Endodermal cell (in vitro differentiated cells): ENCODE data around the gene AQP7. TPM values are rescaled to one million over a fixed set of nuclear protein-coding genes. Genes with fewer than 3 reads are reported as not detected.
A peak's percentile ranks its signal among the peaks of the same experiment; 100 is the strongest.

Experiments
- DNase-seq: peaks from one replicate; pipeline ENCODE4 v3.0.0-alpha.2; 2017
- H3K27ac ChIP-seq: 2 replicates; pipeline ENCODE4 v1.5.1; 2013; ENCODE audit warnings: mild to moderate bottlenecking, low read depth, low read length, moderate library complexity
- H3K27me3 ChIP-seq: 2 replicates; pipeline ENCODE4 v1.6.1; 2013; ENCODE audit warnings: mild to moderate bottlenecking, low read length, moderate library complexity; ENCODE audit not compliant: insufficient read depth, control insufficient read depth, poor library complexity, severe bottlenecking
- H3K36me3 ChIP-seq: 2 replicates; pipeline ENCODE4 v1.7.0; 2013; ENCODE audit warnings: mild to moderate bottlenecking, low read length, moderate library complexity; ENCODE audit not compliant: control insufficient read depth, insufficient read depth
- H3K4me1 ChIP-seq: one replicate; pipeline ENCODE4 v1.7.0; 2013; ENCODE audit warnings: low read length; ENCODE audit not compliant: control insufficient read depth, insufficient read depth
- H3K4me3 ChIP-seq: 2 replicates; pipeline ENCODE4 v1.5.1; 2013; ENCODE audit warnings: mild to moderate bottlenecking, low read length, moderate library complexity
- H3K9ac ChIP-seq: 2 replicates; pipeline ENCODE4 v1.6.1; 2013; ENCODE audit warnings: mild to moderate bottlenecking, low read length, moderate library complexity; ENCODE audit not compliant: poor library complexity, severe bottlenecking; ENCODE audit errors: extremely low read depth
- H3K9me3 ChIP-seq: 2 replicates; pipeline ENCODE4 v1.6.1; 2013; ENCODE audit warnings: mild to moderate bottlenecking, low read length, moderate library complexity; ENCODE audit not compliant: control insufficient read depth
- H3K27ac Mint-ChIP-seq: 2 replicates; pipeline ENCODE4 v1.8.0; 2020; ENCODE audit warnings: mixed read lengths
- H3K27me3 Mint-ChIP-seq: 2 replicates; pipeline ENCODE4 v1.8.0; 2021; ENCODE audit warnings: mild to moderate bottlenecking, mixed read lengths; ENCODE audit not compliant: insufficient read depth
- H3K36me3 Mint-ChIP-seq: 2 replicates; pipeline ENCODE4 v1.8.0; 2020; ENCODE audit warnings: low read depth, mixed read lengths
- H3K4me1 Mint-ChIP-seq: 2 replicates; pipeline ENCODE4 v1.8.0; 2020; ENCODE audit warnings: mixed read lengths
- H3K4me3 Mint-ChIP-seq: 2 replicates; pipeline ENCODE4 v1.8.0; 2020; ENCODE audit warnings: mild to moderate bottlenecking, moderate library complexity, mixed read lengths
- H3K9me3 Mint-ChIP-seq: 2 replicates; pipeline ENCODE4 v1.8.0; 2020; ENCODE audit warnings: mild to moderate bottlenecking, mixed read lengths
- CTCF ChIP-seq: fragments of 200-600 bp; sonication (generic); conservative IDR thresholded peaks from 2 replicates; pipeline ENCODE4 v1.5.0; 2021; ENCODE audit warnings: antibody characterized with exemption, mild to moderate bottlenecking
- WGBS, 2 experiments: methylation state at CpG; one replicate each; pipeline versions ENCODE4 v1.1.5 to v1.1.7; 2013; ENCODE audit warnings: missing lambda C conversion rate in 2 of 2, mixed read lengths in 1 of 2; ENCODE audit not compliant: insufficient coverage in 1 of 2, insufficient read length in 1 of 2; 5-methylcytosine and 5-hydroxymethylcytosine counted together
- total RNA-seq, 2 donors: library from RNA; stranded (reverse); fragmentation: NEBNext Ultra II Directional in 1 of 2; extraction: Animal tissue kit (Norgen Biotek cat#: 25700) in 1 of 2; gene quantifications; 2 replicates in 1 of 2; 3 replicates in 1 of 2; pipeline ENCODE4 v1.2.1, GENCODE V29; 2021

The AQP7 gene
- total RNA-seq, 2 donors from 2014 or later, result 0.38 TPM; not detected in 1

- Mint-ChIP-seq H3K9me3 (no peaks in the 10 kb centered on the region), H3K27ac (no peak overlapping the region), H3K27me3 (no peaks in the 10 kb centered on the region), H3K36me3 (no peaks in the 10 kb centered on the region), H3K4me3 (no peak overlapping the region), H3K4me1 (peaks cover 35% of the 10 kb centered on the region)
- no peak for TF ChIP-seq CTCF
- WGBS, 2 experiments, result 90 to 92% methylated on average over 2 to 8 of the region's 8 CpGs
- DNase-seq, result no peak
- Histone ChIP-seq H3K9me3 (no peaks in the 10 kb centered on the region), H3K4me1 (peaks cover 9% of the 10 kb centered on the region), H3K27me3 (no peaks in the 10 kb centered on the region), H3K9ac (no peak overlapping the region), H3K4me3 (no peak overlapping the region), H3K27ac (no peak overlapping the region), H3K36me3 (no peaks in the 10 kb centered on the region)
Measured at GRCh38 chr9:33418090-33418489, 15.7 kb upstream of the AQP7 start.

GRCh38 chr9:33416996-33417395 lies 14.6 kb upstream of the AQP7 start:
- H3K27ac ChIP-seq, result no peak overlapping the region
- Mint-ChIP-seq H3K9me3 (no peaks in the 10 kb centered on the region), H3K4me3 (no peak overlapping the region), H3K36me3 (no peaks in the 10 kb centered on the region), H3K27ac (no peak overlapping the region), H3K27me3 (no peaks in the 10 kb centered on the region), H3K4me1 (peaks cover 35% of the 10 kb centered on the region)
- no peak overlapping the region for H3K4me3 ChIP-seq
- no peak for DNase-seq
- peaks cover 9% of the 10 kb centered on the region for H3K4me1 ChIP-seq
- H3K9ac ChIP-seq, result no peak overlapping the region
- H3K36me3 ChIP-seq, result no peaks in the 10 kb centered on the region
- TF ChIP-seq CTCF, result no peak
- H3K27me3 ChIP-seq, result no peaks in the 10 kb centered on the region
- 82% methylated on average over 5 of the region's 5 CpGs; no CpG with 5 or more reads in 1 of the 2 experiments for WGBS, 2 experiments
- H3K9me3 ChIP-seq, result no peaks in the 10 kb centered on the region

DNA sequence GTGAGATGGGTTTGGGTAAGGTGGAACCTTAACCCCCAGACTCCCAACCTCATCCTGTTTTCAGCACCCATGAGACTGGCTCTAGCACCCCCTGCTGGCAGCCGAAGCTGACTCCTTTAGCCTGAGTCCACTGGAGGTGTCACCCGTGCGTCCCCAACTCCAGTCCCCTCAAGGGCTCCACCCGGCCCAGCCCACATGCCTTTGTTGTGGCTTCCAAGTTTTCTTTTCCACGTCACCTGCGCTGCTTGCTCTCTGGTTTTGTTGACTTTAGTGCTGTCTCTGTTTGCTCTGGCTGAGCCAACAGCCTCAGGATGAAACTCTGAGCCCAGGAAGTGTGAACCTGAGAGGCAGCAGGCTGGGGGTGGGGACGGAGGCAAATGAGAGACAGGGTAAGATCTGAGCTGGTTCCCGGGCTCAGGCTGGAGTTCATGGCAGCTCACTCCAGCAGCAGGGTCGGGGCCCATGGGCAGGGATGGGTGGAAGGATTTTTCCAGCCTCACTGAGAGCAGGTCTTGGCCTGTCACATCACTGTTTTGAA lies 13.2 kb upstream of the AQP7 start:
- no peaks in the 10 kb centered on the region for H3K36me3 Mint-ChIP-seq
- WGBS, 2 experiments, result 40 to 45% methylated on average over 9 of the region's 9 CpGs
- peaks cover 35% of the 10 kb centered on the region for H3K4me1 Mint-ChIP-seq
- peaks cover 9% of the 10 kb centered on the region for H3K4me1 ChIP-seq
- no peaks in the 10 kb centered on the region for H3K9me3 Mint-ChIP-seq
- no peaks in the 10 kb centered on the region for H3K36me3 ChIP-seq
- peak overlapping the region; percentile 94 for H3K27ac Mint-ChIP-seq
- peak; percentile 96 for DNase-seq
- no peaks in the 10 kb centered on the region for H3K9me3 ChIP-seq
- H3K27me3 Mint-ChIP-seq, result peaks cover 4% of the 10 kb centered on the region
- peak; percentile 92 for TF ChIP-seq CTCF
- H3K4me3 ChIP-seq, result no peak overlapping the region
- no peaks in the 10 kb centered on the region for H3K27me3 ChIP-seq
- peak overlapping the region; percentile 43 for H3K4me3 Mint-ChIP-seq
- no peak overlapping the region for H3K27ac ChIP-seq
- H3K9ac ChIP-seq, result no peak overlapping the region
